Measurements from ENCODE around the gene MOSMO.

Gene MOSMO

DNA sequence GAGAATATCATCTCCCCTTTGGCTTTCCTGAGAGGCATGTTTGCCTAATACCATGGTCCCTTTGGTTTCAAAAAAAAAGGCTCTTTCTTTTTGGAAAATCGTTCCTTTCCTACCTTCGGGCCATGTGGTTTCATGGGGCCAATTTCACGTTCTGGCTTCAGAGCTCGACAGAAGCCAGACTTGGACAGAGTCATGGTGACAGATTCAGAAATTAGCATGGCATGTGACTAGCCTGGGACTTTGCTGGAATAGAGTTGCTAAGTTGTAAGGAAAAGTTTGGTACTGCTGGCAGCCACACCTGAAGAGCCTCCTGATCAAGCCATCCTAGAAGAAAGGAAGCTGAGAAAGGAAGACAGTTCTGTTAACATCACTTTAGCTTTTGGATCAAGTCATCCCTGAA, 82.0 kb downstream of the MOSMO start:
- H3K27ac ChIP-seq: no peak overlapping the region
- H3K9ac ChIP-seq: no peak overlapping the region
- H3K4me1 ChIP-seq: no peaks in the 10 kb centered on the region
- no peaks in the 10 kb centered on the region for H3K9me3 ChIP-seq (replicated peaks in 1 of 11)
- H3K4me2 ChIP-seq: no peak overlapping the region
- no peaks in the 10 kb centered on the region for H4K20me1 ChIP-seq
- TF ChIP-seq Cebpa-rat (IDR thresholded peaks at IDR 0.05): no peak
- H3K36me3 ChIP-seq: peaks cover 6 to 27% (median 13%) of the 10 kb centered on the region in 11 experiments; a peak in 17 of 22 replicates
- H3K27me3 ChIP-seq: no peaks in the 10 kb centered on the region
- H3K4me3 ChIP-seq: no peak overlapping the region

DNA sequence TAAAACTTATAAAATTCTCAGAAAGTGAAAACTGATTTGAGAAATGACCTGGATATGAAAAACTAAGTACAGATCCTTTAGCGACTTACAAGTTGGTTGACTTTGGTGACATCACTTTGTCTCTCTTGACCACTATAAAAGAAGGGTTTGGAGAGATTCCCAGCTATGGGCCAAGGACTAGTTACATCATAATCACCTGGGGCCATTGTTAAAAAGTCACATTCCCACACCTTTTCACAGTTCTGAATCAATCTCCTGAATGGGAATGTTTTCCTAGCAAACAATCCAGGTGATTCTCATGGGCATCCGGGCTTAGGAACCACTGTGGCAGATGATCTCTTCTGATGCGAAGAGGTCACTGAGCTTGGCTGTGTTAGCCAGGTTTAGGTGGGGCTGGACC, 83.8 kb downstream of the MOSMO start:
- Histone ChIP-seq H3K36me3 (peaks cover 0 to 9% (median 0%) of the 10 kb centered on the region in 11 experiments; a peak in 3 of 22 replicates), H3K4me1 (no peaks in the 10 kb centered on the region), H3K9me3 (replicated peaks in 1 of 11) (no peaks in the 10 kb centered on the region), H3K4me3 (no peak overlapping the region), H4K20me1 (no peaks in the 10 kb centered on the region), H3K4me2 (no peak overlapping the region), H3K27me3 (no peaks in the 10 kb centered on the region), H3K9ac (no peak overlapping the region), H3K27ac (no peak overlapping the region)
- TF ChIP-seq Cebpa-rat (IDR thresholded peaks at IDR 0.05): no peak

DNA sequence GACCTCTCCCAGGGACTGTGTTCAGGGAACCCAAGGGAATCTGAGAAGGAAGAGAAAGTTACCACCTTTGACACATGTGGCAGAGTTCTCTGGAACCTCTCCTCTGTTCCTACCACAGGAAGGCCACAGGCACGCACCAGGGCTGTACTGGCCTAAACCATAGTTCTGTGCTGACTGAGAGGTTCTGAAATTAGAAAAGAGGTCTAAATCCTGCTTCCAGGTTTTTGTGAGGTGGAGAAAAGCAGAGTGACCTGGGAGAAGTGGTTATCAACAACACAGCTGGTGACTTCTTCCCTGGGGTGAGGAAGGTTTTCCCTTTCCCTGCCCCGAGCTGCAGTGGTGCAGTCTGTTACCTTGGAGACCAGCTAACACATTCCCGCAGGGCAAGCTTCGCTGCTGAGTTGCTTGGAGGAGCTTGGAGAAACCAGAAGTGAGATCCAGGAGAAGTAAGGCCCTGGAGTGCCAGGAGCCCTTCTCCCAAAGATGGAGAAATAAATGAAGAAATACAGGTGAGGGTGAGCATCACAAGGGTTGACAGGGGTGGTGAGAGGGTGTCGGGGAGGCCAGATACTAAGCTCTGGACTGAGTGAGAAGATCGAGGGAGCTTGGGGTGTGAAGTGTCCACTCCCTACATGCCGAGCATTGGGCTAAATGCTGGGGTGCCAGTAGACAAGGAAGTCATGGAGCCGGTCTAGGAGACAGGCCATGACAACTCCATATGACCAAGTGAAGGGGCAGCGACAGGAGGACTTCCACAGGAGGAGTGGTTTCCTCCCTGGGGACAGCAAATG, 84.4 kb downstream of the MOSMO start, which contains the start of gene VWA3A:
Gene VWA3A (plus strand): TSS at position 399 of the 791 bp plus-strand sequence. CDS start 97 bp downstream, at position 496.
- Histone ChIP-seq H3K36me3 (peaks cover 0 to 4% (median 0%) of the 10 kb centered on the region in 11 experiments; a peak in 1 of 22 replicates), H3K9me3 (replicated peaks in 1 of 11) (no peaks in the 10 kb centered on the region), H3K4me2 (no peak within 1 kb of the TSS), H3K27ac (no peak within 1 kb of the TSS), H4K20me1 (no peaks in the 10 kb centered on the region), H3K9ac (no peak within 1 kb of the TSS), H3K4me1 (no peaks in the 10 kb centered on the region), H3K27me3 (no peaks in the 10 kb centered on the region), H3K4me3 (no peak within 1 kb of the TSS)
- no peak for TF ChIP-seq Cebpa-rat (IDR thresholded peaks at IDR 0.05)

DNA sequence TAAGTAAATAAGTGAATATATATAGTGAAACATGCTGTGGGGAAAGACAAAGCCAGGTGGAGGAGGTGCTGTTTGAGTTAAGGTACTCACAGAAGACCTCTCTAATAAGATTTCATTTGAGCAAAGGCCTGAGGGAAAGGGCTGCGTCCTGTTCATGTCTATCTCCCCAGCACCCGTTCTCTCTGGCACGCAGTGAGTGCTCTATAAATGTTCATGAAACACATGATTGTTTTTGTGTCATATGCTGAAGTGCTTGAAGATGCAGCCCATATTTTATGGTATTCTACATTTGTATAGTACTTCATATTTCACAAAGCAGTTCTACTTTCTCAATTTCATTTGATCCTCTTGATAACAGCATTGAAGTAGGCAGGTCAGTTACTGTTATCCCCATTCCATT, 85.4 kb downstream of the MOSMO start:
- Histone ChIP-seq H3K4me2 (no peak overlapping the region), H3K9me3 (replicated peaks in 1 of 11) (no peaks in the 10 kb centered on the region), H3K27me3 (no peaks in the 10 kb centered on the region), H4K20me1 (no peaks in the 10 kb centered on the region), H3K4me3 (no peak overlapping the region), H3K27ac (no peak overlapping the region), H3K4me1 (no peaks in the 10 kb centered on the region), H3K9ac (no peak overlapping the region), H3K36me3 (0 out of 22 replicates have a peak, but pooled peaks cover 0 to 4% (median 0%) of the 10 kb centered on the region in 11 experiments)
- no peak for TF ChIP-seq Cebpa-rat (IDR thresholded peaks at IDR 0.05)

DNA sequence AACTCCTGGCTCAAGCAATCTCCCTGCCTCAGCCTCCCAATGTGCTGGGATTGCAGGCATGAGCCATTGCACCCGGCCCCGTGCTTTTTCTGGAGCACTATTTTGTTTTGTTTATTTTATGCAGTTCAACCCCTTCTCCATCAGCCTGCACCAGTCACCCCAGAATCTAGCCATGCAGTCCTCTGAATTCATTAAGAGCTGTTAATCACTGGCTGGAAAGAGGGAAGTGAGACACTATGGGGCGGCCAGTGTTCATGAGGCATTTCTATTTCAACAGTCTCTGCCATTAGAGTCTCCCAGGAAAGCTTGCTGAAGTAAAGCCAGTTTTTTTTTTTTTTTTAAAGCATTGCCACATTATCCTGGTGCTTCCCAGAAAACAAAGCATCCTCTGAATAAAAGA, 86.1 kb downstream of the MOSMO start:
- Histone ChIP-seq H4K20me1 (no peaks in the 10 kb centered on the region), H3K4me1 (no peaks in the 10 kb centered on the region), H3K9ac (no peak overlapping the region), H3K27me3 (no peaks in the 10 kb centered on the region), H3K4me3 (no peak overlapping the region), H3K4me2 (no peak overlapping the region), H3K9me3 (replicated peaks in 1 of 11) (no peaks in the 10 kb centered on the region), H3K27ac (no peak overlapping the region), H3K36me3 (0 out of 22 replicates have a peak, but pooled peaks cover 0 to 4% (median 0%) of the 10 kb centered on the region in 11 experiments)
- no peak for TF ChIP-seq Cebpa-rat (IDR thresholded peaks at IDR 0.05)

DNA sequence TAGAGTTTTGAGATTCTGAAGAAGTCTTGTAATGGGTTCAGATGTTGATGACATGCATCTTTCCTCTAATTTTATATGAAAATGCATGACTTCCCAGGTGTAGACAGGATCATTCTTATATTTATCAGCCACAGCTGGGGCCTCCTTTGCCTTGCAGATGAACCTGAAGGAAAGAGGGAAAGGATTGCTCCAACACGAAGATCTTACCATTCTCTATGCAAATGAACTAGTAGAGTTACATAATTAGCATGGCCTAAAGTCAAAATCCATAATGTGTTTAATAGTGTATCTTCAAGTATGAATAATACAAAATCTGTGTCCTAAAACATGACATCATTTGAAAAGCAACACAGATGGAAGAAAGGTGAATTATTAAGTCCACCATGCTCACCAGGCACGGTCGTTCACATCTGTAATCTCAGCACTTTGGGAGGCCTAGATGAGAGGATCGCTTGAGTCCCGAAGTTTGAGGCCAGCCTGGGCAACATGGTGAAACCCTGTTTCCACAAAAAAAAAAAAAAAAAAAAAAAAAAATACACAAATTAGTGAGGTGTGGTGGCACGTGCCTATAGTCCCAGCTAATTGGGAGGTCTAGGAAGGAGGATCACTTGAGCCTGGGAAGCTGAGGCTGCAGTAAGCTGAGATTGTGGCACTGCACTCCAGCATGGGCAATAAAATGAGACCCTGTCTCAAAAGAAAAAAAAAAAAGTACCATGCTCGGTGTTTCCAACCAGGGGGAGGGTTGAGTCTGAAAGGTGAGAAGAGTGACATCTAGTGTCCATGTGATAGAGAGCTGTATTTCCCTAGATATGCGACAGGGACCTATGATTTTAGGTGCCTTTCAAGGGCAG, 90.7 kb downstream of the MOSMO start:
- Histone ChIP-seq H3K9ac (no peak overlapping the region; a peak in 1 of 22 replicates), H3K27me3 (no peaks in the 10 kb centered on the region), H3K4me3 (no peak overlapping the region), H3K4me1 (no peaks in the 10 kb centered on the region), H3K9me3 (replicated peaks in 1 of 11) (no peaks in the 10 kb centered on the region), H3K27ac (no peak overlapping the region), H3K4me2 (peak overlapping the region in 7 of 11 experiments; percentile 2 to 60 (median 38); a peak in 8 of 22 replicates), H4K20me1 (no peaks in the 10 kb centered on the region), H3K36me3 (no peaks in the 10 kb centered on the region)
- no peak for TF ChIP-seq Cebpa-rat (IDR thresholded peaks at IDR 0.05)

DNA sequence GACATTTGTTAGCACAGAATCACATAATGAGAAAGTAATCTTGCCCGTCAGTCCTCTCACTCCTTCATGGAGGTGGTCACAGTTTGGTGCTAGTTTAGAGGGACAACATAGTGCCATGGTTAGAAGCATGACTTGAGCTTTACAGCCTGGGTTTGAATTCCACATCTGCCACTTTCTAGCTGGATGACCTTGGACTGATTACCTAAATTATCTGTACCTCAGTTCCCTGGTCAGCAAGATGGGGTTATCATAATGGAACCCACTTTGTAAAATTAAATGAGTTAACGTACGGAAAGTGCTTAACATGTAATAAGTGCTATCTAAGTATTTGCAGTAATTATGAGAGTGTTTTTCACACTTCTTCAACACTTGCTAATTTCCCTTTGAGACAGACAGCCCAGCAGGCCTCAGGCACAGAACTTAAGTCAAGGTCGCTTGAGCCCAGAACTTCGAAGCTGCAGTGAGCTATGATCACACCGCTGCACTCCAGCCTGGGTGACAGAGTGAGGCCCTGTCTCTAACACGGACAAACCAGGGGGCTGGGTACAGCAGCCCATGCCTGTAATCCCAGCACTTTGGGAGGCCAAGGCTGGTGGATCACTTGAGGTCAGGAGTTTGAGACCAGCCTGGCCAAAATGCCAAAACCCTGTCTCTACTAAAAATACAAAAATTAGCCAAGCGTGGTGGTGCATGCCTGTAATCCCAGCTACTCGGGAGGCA, 91.5 kb downstream of the MOSMO start:
- no peak overlapping the region for H3K4me3 ChIP-seq

DNA sequence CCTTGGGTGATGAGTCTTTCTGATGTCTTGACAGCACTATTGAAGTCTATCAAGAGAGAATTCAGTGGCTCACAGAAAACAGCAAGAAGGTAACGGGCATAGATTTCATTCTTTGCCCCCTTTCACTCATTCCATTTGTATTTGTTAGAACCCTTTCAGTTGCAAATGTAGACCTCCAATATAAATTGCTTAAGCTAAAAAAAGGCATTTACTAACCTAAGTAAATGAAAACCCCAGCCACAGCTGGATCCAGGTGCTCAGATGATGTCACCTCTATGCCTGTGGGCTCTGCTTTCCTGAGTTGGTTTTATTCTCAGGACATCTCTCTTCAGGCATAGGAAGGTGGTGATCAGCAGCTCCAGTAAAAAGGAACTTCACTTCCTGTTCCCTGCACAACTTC, 95.5 kb downstream of the MOSMO start:
- Histone ChIP-seq H3K4me1 (no peaks in the 10 kb centered on the region), H3K4me3 (no peak overlapping the region), H3K27ac (no peak overlapping the region), H3K4me2 (no peak overlapping the region), H3K27me3 (no peaks in the 10 kb centered on the region), H3K36me3 (no peaks in the 10 kb centered on the region), H3K9ac (no peak overlapping the region), H4K20me1 (no peaks in the 10 kb centered on the region), H3K9me3 (replicated peaks in 1 of 11) (no peaks in the 10 kb centered on the region)
- no peak for TF ChIP-seq Cebpa-rat (IDR thresholded peaks at IDR 0.05)

More for the DNA sequence above, 91.5 kb downstream of the MOSMO start:
- no peak for TF ChIP-seq Cebpa-rat (IDR thresholded peaks at IDR 0.05)
- Histone ChIP-seq H3K4me2 (peak overlapping the region in 1 of 11 experiments; percentile 60; a peak in 2 of 22 replicates), H3K27me3 (no peaks in the 10 kb centered on the region), H4K20me1 (no peaks in the 10 kb centered on the region), H3K36me3 (no peaks in the 10 kb centered on the region), H3K27ac (no peak overlapping the region), H3K4me1 (no peaks in the 10 kb centered on the region), H3K9me3 (replicated peaks in 1 of 11) (no peaks in the 10 kb centered on the region), H3K9ac (no peak overlapping the region)

Measured in BLaER1 treated with 17β-estradiol and CSF1 and Interleukin-3, amounts not matched to agents 10 nM and 100 nM (cell line).